Activated naive CD8-positive, alpha-beta T cell treated with anti-CD3 and anti-CD28 coated beads, Interleukin-2, amount 10 ng/mL, durations not matched to agents 7 days and 5 days (primary cell): Measurements from ENCODE around the gene TOR1B. TPM values are rescaled to one million over a fixed set of nuclear protein-coding genes. Genes with fewer than 3 reads are reported as not detected.
"Not testable (repeated sequence)": the region's sequence is repeated elsewhere in the genome, so short reads cannot be mapped to it uniquely, and the experiment has no call there.

Experiments
- ATAC-seq: fragments of 150-1000 bp; cut with Tn5 transposase; one replicate; pipeline ENCODE4 v1.10.0; 2021; ENCODE audit warnings: low read depth, moderate library complexity
- POLR2A ChIA-PET: fragments of 350-600 bp; sonication (Branson Sonifier 250); formaldehyde crosslinking; loops from one replicate; lab custom pipeline; 2021; ENCODE audit warnings: antibody characterized with exemption; lab: Charles Lee
- DNase-seq: peaks from one replicate; pipeline ENCODE4 v3.0.0; 2021
- H3K27ac Mint-ChIP-seq: one replicate; pipeline ENCODE4 v1.8.0; 2022; ENCODE audit warnings: mild to moderate bottlenecking, mixed read lengths
- H3K27me3 Mint-ChIP-seq: one replicate; pipeline ENCODE4 v1.8.0; 2022; ENCODE audit warnings: mild to moderate bottlenecking, moderate library complexity, mixed read lengths
- H3K36me3 Mint-ChIP-seq: one replicate; pipeline ENCODE4 v1.8.0; 2021; ENCODE audit warnings: mild to moderate bottlenecking, mixed read lengths
- H3K4me1 Mint-ChIP-seq: one replicate; pipeline ENCODE4 v1.8.0; 2021; ENCODE audit warnings: mixed read lengths
- H3K4me3 Mint-ChIP-seq: one replicate; pipeline ENCODE4 v1.8.0; 2022; ENCODE audit warnings: mild to moderate bottlenecking, moderate library complexity, mixed read lengths
- H3K9me3 Mint-ChIP-seq: one replicate; pipeline ENCODE4 v1.8.0; 2021; ENCODE audit warnings: mixed read lengths
- total RNA-seq, 2 experiments: library from RNA; stranded (reverse); gene quantifications; one replicate each; pipeline ENCODE4 v1.2.3, GENCODE V29; 2021

Gene TOR1B
- total RNA-seq, 2 experiments from 2014 or later: 28.6 TPM

GRCh38 chr9:129765764-129766317 is 37.1 kb upstream of the TOR1B start:
- POLR2A ChIA-PET: no interaction called here
- no peak for ATAC-seq
- H3K27ac Mint-ChIP-seq: no peak overlapping the region
- no peaks in the 10 kb centered on the region for H3K36me3 Mint-ChIP-seq
- H3K4me1 Mint-ChIP-seq: peaks cover 3% of the 10 kb centered on the region
- peaks cover 6% of the 10 kb centered on the region for H3K27me3 Mint-ChIP-seq
- no peaks in the 10 kb centered on the region for H3K9me3 Mint-ChIP-seq
- DNase-seq: no peak
- no peak overlapping the region for H3K4me3 Mint-ChIP-seq

DNA sequence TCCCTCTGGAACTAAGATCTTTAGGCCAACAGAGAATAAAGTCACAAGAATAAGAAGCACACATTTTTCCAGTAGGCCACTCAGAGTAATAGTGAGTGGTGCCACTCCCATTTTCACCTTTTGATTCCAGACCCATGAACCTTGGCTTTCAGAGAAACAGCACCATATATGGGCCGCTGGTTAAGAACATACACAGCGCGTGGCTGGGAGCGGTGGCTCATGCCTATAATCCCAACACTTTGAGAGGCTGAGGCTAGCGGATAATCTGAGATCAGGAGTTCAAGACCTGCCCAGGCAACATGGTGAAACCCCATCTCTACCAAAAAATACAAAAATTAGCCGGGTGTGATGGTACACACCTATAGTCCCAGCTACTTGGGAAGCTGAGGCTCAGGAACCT is 34.5 kb upstream of the TOR1B start:
- POLR2A ChIA-PET: no interaction called here
- ATAC-seq (no peak), DNase-seq (no peak)
- Mint-ChIP-seq H3K27ac (no peak overlapping the region), H3K36me3 (no peaks in the 10 kb centered on the region), H3K9me3 (no peaks in the 10 kb centered on the region), H3K4me3 (no peak overlapping the region), H3K4me1 (peaks cover 3% of the 10 kb centered on the region), H3K27me3 (peaks cover 6% of the 10 kb centered on the region)

DNA sequence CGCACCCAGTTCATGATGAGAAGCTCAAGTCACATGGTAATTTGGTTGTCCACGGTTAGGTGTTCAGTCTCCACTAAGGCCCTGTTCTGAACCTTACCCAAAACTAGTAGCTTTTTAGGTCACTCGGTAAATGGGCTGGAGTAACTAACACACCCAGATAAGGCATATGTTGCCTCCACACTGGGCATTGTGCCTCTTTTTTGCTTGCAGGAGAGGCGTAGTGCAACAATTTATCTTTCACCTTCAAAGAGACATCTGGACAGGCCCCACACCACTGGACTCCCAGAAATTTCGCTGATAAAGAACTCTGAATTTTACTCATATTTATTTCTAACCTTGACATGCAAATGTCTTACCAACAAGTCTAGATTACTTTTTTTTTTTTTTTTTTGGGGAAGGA is 33.3 kb upstream of the TOR1B start:
- no peak overlapping the region for H3K4me3 Mint-ChIP-seq
- H3K36me3 Mint-ChIP-seq: no peaks in the 10 kb centered on the region
- H3K9me3 Mint-ChIP-seq: no peaks in the 10 kb centered on the region
- peaks cover 10% of the 10 kb centered on the region for H3K27me3 Mint-ChIP-seq
- no peak for DNase-seq
- H3K4me1 Mint-ChIP-seq: peaks cover 3% of the 10 kb centered on the region
- POLR2A ChIA-PET: no interaction called here
- no peak for ATAC-seq
- no peak overlapping the region for H3K27ac Mint-ChIP-seq

DNA sequence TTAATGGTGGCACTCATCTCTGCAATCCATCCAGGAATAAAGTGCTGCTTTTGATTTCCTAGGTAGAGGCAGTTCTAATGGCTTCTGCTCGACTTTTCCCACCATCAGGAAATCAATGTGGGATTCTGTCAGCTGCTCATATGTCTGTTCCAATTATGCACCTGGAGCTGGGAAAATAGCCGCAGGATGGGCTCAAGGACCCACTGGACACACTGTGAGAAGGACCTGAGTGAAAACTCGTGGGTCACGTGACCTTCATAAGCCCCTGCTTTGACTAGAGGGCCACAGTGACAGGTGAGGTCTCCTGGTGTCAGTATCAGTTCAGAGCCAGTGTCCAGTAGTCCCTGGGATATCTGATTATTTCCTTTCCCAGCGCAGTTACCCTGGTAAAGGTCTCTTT is 32.2 kb upstream of the TOR1B start:
- POLR2A ChIA-PET: no interaction called here
- Mint-ChIP-seq H3K4me1 (peaks cover 3% of the 10 kb centered on the region), H3K9me3 (no peaks in the 10 kb centered on the region), H3K36me3 (no peaks in the 10 kb centered on the region), H3K4me3 (no peak overlapping the region), H3K27me3 (peaks cover 12% of the 10 kb centered on the region), H3K27ac (no peak overlapping the region)
- ATAC-seq: no peak
- no peak for DNase-seq

DNA sequence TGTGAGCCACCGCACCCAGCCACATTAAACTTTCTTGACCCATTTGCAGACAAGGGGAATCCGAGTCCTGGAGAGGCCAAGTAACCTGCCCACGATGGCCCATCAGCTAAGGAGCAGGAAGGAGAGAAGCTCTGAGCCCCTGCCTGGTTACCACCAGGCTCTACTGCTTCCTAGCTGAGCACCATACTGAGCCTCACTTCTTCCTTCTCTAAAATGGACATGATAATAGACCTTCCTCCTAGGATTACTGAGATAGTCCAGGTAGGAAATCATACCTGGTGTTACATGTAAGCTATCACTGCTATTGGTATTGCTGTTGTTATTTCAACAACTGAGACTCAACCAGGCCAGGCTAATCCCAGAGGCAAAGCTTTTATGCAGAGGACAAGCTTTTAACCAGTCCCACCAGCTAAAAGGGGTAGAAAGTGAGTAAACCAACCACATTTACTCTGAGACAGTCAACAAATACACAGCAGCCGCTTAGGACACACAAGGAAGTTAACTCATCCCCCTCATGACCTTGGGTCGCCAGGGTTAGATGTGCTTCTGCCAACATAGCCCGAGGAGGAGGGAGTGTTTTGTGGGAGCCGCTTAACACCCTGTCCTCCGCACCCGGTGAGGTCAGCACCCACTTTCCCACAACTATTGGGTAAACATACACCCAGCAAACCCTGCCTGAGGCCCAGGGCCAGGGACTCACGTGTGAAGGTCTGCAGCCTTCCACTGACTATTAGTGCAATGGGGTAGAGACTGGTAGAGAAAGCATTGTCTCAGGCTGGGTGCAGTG is 29.5 kb upstream of the TOR1B start:
- Mint-ChIP-seq H3K27ac (no peak overlapping the region), H3K36me3 (no peaks in the 10 kb centered on the region), H3K4me1 (peaks cover 13% of the 10 kb centered on the region), H3K4me3 (no peak overlapping the region), H3K27me3 (peaks cover 14% of the 10 kb centered on the region), H3K9me3 (no peaks in the 10 kb centered on the region)
- POLR2A ChIA-PET: interaction anchor here (0.6 to 0.8 kb wide), 2 partner anchors 13 to 23 kb away, joined by 3 to 4 read pairs; no protein-coding TSS in a partner anchor
- DNase-seq: no peak
- no peak for ATAC-seq

GRCh38 chr9:129774791-129775447 is 28.1 kb upstream of the TOR1B start:
- peaks cover 13% of the 10 kb centered on the region for H3K4me1 Mint-ChIP-seq
- no peak for ATAC-seq
- H3K4me3 Mint-ChIP-seq: no peak overlapping the region
- DNase-seq: no peak
- no peaks in the 10 kb centered on the region for H3K9me3 Mint-ChIP-seq
- peaks cover 21% of the 10 kb centered on the region for H3K27me3 Mint-ChIP-seq
- POLR2A ChIA-PET: no interaction called here
- no peaks in the 10 kb centered on the region for H3K36me3 Mint-ChIP-seq
- H3K27ac Mint-ChIP-seq: no peak overlapping the region

GRCh38 chr9:129775448-129775798 is 27.6 kb upstream of the TOR1B start:
- no peak for DNase-seq
- peaks cover 13% of the 10 kb centered on the region for H3K4me1 Mint-ChIP-seq
- no peaks in the 10 kb centered on the region for H3K9me3 Mint-ChIP-seq
- H3K4me3 Mint-ChIP-seq: no peak overlapping the region
- H3K27ac Mint-ChIP-seq: no peak overlapping the region
- peaks cover 21% of the 10 kb centered on the region for H3K27me3 Mint-ChIP-seq
- no peak for ATAC-seq
- POLR2A ChIA-PET: no interaction called here
- no peaks in the 10 kb centered on the region for H3K36me3 Mint-ChIP-seq

DNA sequence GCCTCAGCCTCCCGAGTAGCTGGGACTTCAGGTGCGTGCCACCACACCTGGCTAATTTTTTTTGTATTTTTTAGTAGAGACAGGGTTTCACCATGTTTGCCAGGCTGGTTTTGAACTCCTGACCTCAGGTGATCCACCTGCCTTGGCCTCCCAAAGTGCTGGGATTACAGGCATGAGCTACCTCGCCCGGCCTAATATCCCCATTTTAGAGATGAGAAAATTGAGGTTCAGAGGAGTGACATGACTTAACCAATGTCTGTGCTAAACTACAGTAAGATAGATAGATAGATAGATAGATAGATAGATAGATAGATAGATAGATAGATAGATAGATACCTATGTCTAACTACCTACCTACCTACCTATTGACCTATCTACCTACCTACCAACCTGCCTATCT is 26.9 kb upstream of the TOR1B start:
- H3K4me3 Mint-ChIP-seq, ATAC-seq, H3K27ac Mint-ChIP-seq, H3K36me3 Mint-ChIP-seq, POLR2A ChIA-PET, H3K9me3 Mint-ChIP-seq, DNase-seq: not testable (repeated sequence)
- peaks cover 13% of the 10 kb centered on the region for H3K4me1 Mint-ChIP-seq
- H3K27me3 Mint-ChIP-seq: peaks cover 21% of the 10 kb centered on the region

GRCh38 chr9:129776566-129776937 is 26.4 kb upstream of the TOR1B start:
- DNase-seq: no peak

DNA sequence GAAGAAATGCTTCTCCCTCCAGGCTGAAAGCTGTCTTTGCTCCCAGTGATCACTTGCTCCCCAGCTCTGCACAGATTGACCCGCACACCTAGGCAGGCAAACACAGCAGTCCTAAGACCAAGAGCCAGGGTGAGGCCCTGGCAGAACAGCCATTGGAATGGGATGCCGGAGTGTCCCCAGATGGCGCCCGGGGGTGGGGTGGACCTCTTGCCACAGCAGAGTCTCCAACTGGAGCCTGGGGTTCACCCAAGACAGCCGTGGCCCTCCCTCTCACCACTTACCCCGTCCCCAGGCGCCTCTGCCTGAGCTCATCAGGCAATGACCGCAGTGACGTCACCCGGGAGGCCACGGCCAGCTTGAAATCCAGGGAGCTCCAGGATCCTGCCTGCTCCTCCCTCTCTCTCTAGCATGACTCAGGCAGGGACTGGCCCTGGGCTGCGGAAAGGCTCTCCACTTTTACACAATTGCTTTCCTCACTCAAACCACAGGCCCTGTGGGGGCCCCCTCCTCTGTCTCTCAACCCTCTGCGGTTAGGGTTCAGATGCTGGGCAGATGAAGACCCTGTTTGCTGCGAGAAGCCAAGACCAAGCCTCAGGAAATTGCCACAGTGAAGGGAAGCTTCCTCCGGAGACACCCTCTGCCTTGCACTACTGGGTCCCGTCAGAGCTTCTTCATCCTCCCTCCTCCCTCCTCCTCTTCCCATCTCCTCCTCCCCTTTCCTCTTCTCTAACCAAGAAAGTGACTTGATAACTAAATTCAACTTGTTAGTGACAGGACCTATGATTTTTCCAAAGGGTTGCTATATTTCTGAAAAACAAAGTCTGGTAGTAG is 25.8 kb upstream of the TOR1B start:
- POLR2A ChIA-PET: no interaction called here

More at GRCh38 chr9:129776566-129776937, 26.4 kb upstream of the TOR1B start:
- no peak overlapping the region for H3K27ac Mint-ChIP-seq
- H3K4me3 Mint-ChIP-seq: no peak overlapping the region
- no peaks in the 10 kb centered on the region for H3K9me3 Mint-ChIP-seq
- H3K4me1 Mint-ChIP-seq: peaks cover 13% of the 10 kb centered on the region
- no peak for ATAC-seq
- H3K36me3 Mint-ChIP-seq: no peaks in the 10 kb centered on the region
- POLR2A ChIA-PET: no interaction called here
- H3K27me3 Mint-ChIP-seq: peaks cover 21% of the 10 kb centered on the region

GRCh38 chr9:129777769-129778130 is 25.2 kb upstream of the TOR1B start:
- H3K4me1 Mint-ChIP-seq: peaks cover 13% of the 10 kb centered on the region
- H3K36me3 Mint-ChIP-seq: no peaks in the 10 kb centered on the region
- POLR2A ChIA-PET: no interaction called here
- H3K9me3 Mint-ChIP-seq: no peaks in the 10 kb centered on the region
- no peak for DNase-seq
- peak overlapping the region; percentile 59 for H3K4me3 Mint-ChIP-seq
- peaks cover 21% of the 10 kb centered on the region for H3K27me3 Mint-ChIP-seq
- ATAC-seq: peak; percentile 31
- H3K27ac Mint-ChIP-seq: peak overlapping the region; percentile 54

More for the DNA sequence above, 25.8 kb upstream of the TOR1B start:
- peak; percentile 61 for DNase-seq
- Mint-ChIP-seq H3K4me3 (peak overlapping the region; percentile 59), H3K9me3 (no peaks in the 10 kb centered on the region), H3K27me3 (peaks cover 21% of the 10 kb centered on the region), H3K36me3 (no peaks in the 10 kb centered on the region), H3K27ac (peak overlapping the region; percentile 54), H3K4me1 (peaks cover 13% of the 10 kb centered on the region)
- peak; percentile 68 for ATAC-seq

DNA sequence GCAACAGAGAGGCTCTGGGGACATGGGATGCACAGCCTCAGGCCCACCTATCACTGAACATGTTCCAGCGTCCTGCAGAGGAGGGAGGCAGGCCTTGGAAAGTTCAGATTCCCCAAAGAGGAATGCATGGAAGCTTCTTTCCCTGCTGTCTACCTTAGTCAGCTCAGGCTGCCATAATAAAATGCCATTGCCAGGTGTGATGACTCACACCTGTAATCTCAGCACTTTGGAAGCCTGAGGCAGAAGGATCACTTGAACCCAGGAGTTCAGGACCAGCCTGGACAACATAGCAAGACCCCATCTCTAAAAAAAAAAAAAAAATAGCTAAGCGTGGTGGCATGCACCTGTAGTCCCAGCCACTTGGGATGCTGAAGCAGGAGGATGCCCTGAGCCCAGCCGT is 24.5 kb upstream of the TOR1B start:
- ATAC-seq: no peak
- no peak for DNase-seq
- Mint-ChIP-seq H3K4me3 (no peak overlapping the region), H3K27me3 (peaks cover 21% of the 10 kb centered on the region), H3K9me3 (no peaks in the 10 kb centered on the region), H3K4me1 (peaks cover 13% of the 10 kb centered on the region), H3K36me3 (no peaks in the 10 kb centered on the region), H3K27ac (no peak overlapping the region)
- POLR2A ChIA-PET: no interaction called here

DNA sequence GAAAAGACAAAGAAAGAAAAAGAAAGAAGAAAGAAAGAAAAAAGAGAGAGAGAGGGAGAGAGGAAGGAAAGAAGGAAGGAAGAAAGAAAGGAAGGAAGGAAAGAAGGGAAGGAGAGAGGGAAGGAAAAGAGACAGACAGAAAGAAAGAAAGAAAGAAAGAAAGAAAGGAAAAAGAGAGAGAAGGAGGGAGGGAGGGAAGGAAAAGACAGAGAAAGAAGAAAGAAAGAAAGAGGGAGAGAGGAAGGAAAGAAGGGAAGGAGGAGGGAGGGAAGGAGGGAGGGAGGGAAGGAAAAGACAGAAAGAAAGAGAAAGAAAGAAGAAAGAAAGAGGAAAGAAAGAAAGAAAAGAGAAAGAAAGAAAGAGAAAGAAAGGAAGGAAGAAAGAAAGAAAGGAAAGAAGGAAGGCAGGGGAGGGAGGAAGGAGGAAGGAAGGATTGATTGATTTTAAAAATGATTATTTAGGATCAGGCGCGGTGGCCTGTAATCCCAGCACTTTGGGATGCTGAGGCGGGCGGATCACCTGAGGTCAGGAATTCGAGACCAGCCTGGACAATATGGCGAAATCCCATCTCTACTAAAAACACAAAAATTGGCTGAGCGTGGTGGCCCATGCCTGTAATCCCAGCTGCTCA is 23.3 kb upstream of the TOR1B start:
- Mint-ChIP-seq H3K27ac (no peak overlapping the region), H3K36me3 (no peaks in the 10 kb centered on the region), H3K9me3 (no peaks in the 10 kb centered on the region), H3K27me3 (peaks cover 17% of the 10 kb centered on the region), H3K4me1 (peaks cover 13% of the 10 kb centered on the region), H3K4me3 (no peak overlapping the region)
- ATAC-seq: no peak
- POLR2A ChIA-PET: no interaction called here
- DNase-seq: no peak
